ENCODE results near the gene CASP7. TPM values are rescaled to one million over a fixed set of nuclear protein-coding genes. Genes with fewer than 3 reads are reported as not detected.

CASP7 gene
- total and polyA plus RNA-seq, 2 of the 8 experiments (the other 6 are each of a cell fraction or from before 2014, with no cell fraction given), result 2.3 to 4.1 TPM

- no peak overlapping the region for H3K27ac ChIP-seq (ENCODE audit: low read depth, low read length)
- ChIA-PET CTCF (ENCODE audit: partially characterized antibody) (no interaction called here), POLR2A (ENCODE audit: partially characterized antibody) (no interaction called here)
- H3K9me3 ChIP-seq (ENCODE audit: insufficient read depth in 2 of 2, low read depth in 1 of 2, low read length in 1 of 2), result peaks cover 0 to 7% of the 10 kb centered on the region in 2 experiments; a peak in 1 of 4 replicates
- H3K9ac ChIP-seq (replicated peaks in 1 of 4; ENCODE audit: extremely low read depth in 1 of 4, low read depth in 3 of 4, low read length in 3 of 4), result no peak overlapping the region
- H3K56ac ChIP-seq (replicated peaks; ENCODE audit: insufficient read length, low read depth, low read length), result no peak overlapping the region
- no peak overlapping the region for H2BK12ac ChIP-seq (ENCODE audit: low read depth, low read length)
- H2AFZ ChIP-seq (ENCODE audit: low read length), result no peak overlapping the region
- no peak overlapping the region for H3K23ac ChIP-seq (ENCODE audit: insufficient read length)
- no peaks in the 10 kb centered on the region for H3K36me3 ChIP-seq (ENCODE audit: control insufficient read depth in 2 of 4, insufficient read depth in 4 of 4, low read length in 3 of 4)
- H3K18ac ChIP-seq (ENCODE audit: extremely low read depth, low read length), result no peak overlapping the region
- no peak overlapping the region for H3K14ac ChIP-seq (ENCODE audit: insufficient read length)
- H2BK120ac ChIP-seq (replicated peaks; ENCODE audit: low read depth, low read length), result no peak overlapping the region
- no peak overlapping the region for H2AK5ac ChIP-seq (ENCODE audit: low read depth, low read length)
- H2BK5ac ChIP-seq (ENCODE audit: low read depth, low read length), result no peak overlapping the region
- no peak overlapping the region for H3K4me2 ChIP-seq (ENCODE audit: insufficient read depth in 1 of 2, low read depth in 2 of 2, low read length in 2 of 2)
- H4K5ac ChIP-seq (ENCODE audit: insufficient read length, low read depth, low read length), result no peak overlapping the region
- no peak overlapping the region for H3K4ac ChIP-seq (replicated peaks; ENCODE audit: insufficient read length, low read depth, low read length)
- H2BK20ac ChIP-seq (ENCODE audit: low read length), result no peak overlapping the region
- no peak overlapping the region for H3K4me3 ChIP-seq (ENCODE audit: extremely low read depth in 1 of 4, insufficient read depth in 2 of 4, low read depth in 3 of 4, low read length in 4 of 4)
- H4K20me1 ChIP-seq (replicated peaks in 1 of 2; ENCODE audit: control insufficient read depth in 1 of 2, insufficient read depth in 2 of 2, low read length in 2 of 2), result no peaks in the 10 kb centered on the region
- no peak overlapping the region for H2BK15ac ChIP-seq (ENCODE audit: low read length)
- peaks cover 0 to 5% (median 0%) of the 10 kb centered on the region in 4 experiments; a peak in 2 of 7 replicates for H3K4me1 ChIP-seq (replicated peaks in 1 of 4; ENCODE audit: control insufficient read depth in 3 of 4, insufficient read depth in 4 of 4, low read length in 3 of 4)
- DNase-seq (ENCODE audit: low read depth in 1 of 2, low spot score in 2 of 2), result no peak
- H3K79me2 ChIP-seq (ENCODE audit: control insufficient read depth in 1 of 2, insufficient read depth in 2 of 2, low read length in 2 of 2), result no peaks in the 10 kb centered on the region
- H4K8ac ChIP-seq (ENCODE audit: extremely low read depth, insufficient read depth, low read length), result no peak overlapping the region
- WGBS, 2 experiments (ENCODE audit: extremely low coverage in 1 of 2, insufficient coverage in 1 of 2, insufficient read length in 1 of 2, insufficient replicate concordance in 2 of 2, low coverage in 1 of 2, low lambda C conversion rate in 2 of 2, missing lambda C conversion rate in 1 of 2), result 92% methylated on average over 5 of the region's 5 CpGs; no CpG with 5 or more reads in 1 of the 2 experiments
- no peaks in the 10 kb centered on the region; a peak in 2 of 7 replicates for H3K27me3 ChIP-seq (replicated peaks in 1 of 4; ENCODE audit: control insufficient read depth in 3 of 4, extremely low read depth in 1 of 4, insufficient read depth in 3 of 4, low read length in 3 of 4)
- no peak for FAIRE-seq
- no peak overlapping the region for H4K91ac ChIP-seq (replicated peaks; ENCODE audit: insufficient read length, low read length)
- H3K79me1 ChIP-seq (ENCODE audit: low read depth, low read length), result no peaks in the 10 kb centered on the region
- no peaks in the 10 kb centered on the region for H3K23me2 ChIP-seq (ENCODE audit: low read depth, low read length)
- TF ChIP-seq EGR1 (IDR thresholded peaks at IDR 0.05; ENCODE audit: borderline replicate concordance, low read depth, low read length) (no peak), SRF (IDR thresholded peaks at IDR 0.05; ENCODE audit: low read depth, low read length) (no peak), KDM4A (IDR thresholded peaks at IDR 0.05; ENCODE audit: low read depth, low read length, severe bottlenecking) (no peak), CTBP2 (IDR thresholded peaks at IDR 0.05; ENCODE audit: borderline replicate concordance, insufficient read depth, insufficient read length, low read length) (no peak), SIN3A (conservative IDR thresholded peaks at IDR 0.05 in 1 of 2, IDR thresholded peaks at IDR 0.05 in 1 of 2; ENCODE audit: low read depth in 1 of 2, low read length in 2 of 2) (no peak), RAD21 (IDR thresholded peaks at IDR 0.05 in 1 of 2, conservative IDR thresholded peaks at IDR 0.05 in 1 of 2; ENCODE audit: low read depth in 2 of 2, low read length in 2 of 2) (no peak), TBP (IDR thresholded peaks at IDR 0.05; ENCODE audit: low read depth, low read length) (no peak), RFX5 (IDR thresholded peaks at IDR 0.05; ENCODE audit: borderline replicate concordance, low read depth, low read length) (no peak), TCF12 (IDR thresholded peaks at IDR 0.05; ENCODE audit: low read depth, low read length) (no peak), KDM1A (IDR thresholded peaks at IDR 0.05; ENCODE audit: borderline replicate concordance, low read length) (no peak), CREB1 (IDR thresholded peaks at IDR 0.05) (no peak), JUN (IDR thresholded peaks at IDR 0.05; ENCODE audit: low read depth, low read length) (no peak)
Observed at GRCh38 chr10:113630929-113631533, 48.7 kb upstream of the CASP7 start.
